GM12874 (cell line): ENCODE measurements around the gene PPID.

ENCODE experiments used
- CTCF ChIP-seq: IDR thresholded peaks from 2 replicates; pipeline ENCODE4 v1.5.1; 2011; ENCODE audit warnings: low read depth, mild to moderate bottlenecking, control low read depth, low read length, moderate library complexity; ENCODE audit not compliant: insufficient read depth

Gene PPID

GRCh38 chr4:158688813-158689212 is 34.4 kb downstream of the PPID start:
- TF ChIP-seq CTCF: no peak

- no peak for TF ChIP-seq CTCF
Observed at GRCh38 chr4:158682066-158682465, 41.1 kb downstream of the PPID start.

GRCh38 chr4:158681629-158682028 is 41.6 kb downstream of the PPID start:
- TF ChIP-seq CTCF: no peak

GRCh38 chr4:158678767-158679166 is 44.4 kb downstream of the PPID start:
- TF ChIP-seq CTCF: no peak

- no peak for TF ChIP-seq CTCF
Observed at GRCh38 chr4:158676076-158676475, 47.1 kb downstream of the PPID start.

GRCh38 chr4:158673633-158674032 is 49.6 kb downstream of the PPID start:
- no peak for TF ChIP-seq CTCF

GRCh38 chr4:158671915-158672806 is 51.0 kb downstream of the PPID start, which contains the start of gene ETFDH:
Gene ETFDH (plus strand): TSS chr4:158672296. CDS start chr4:158672457, 161 bp downstream.
- TF ChIP-seq CTCF: peak; percentile 80
